Measurements from ENCODE around the gene NQO1.

DNA sequence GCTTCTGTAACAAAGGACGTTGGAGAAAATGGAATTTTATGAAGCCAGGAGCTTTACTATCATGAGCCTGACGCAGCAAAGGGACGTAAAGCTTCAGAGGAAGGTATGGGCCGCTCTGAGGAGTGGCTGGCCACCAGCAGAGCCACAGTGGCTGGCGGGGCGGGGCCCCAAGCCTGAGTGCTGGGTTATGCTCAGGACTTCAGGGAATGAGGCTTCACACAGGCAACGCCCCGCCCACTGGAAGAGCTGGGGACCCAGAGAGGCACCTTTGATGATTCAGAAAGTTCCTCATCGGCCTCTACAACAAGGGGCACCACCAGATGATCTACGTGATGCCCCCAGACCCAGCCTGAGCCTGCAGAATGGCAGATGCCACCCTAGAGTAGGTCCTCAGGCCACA, 19.6 kb upstream of the NQO1 start:
- TF ChIP-seq ZNF484 (CRISPR knock-in tag; IDR thresholded peaks at IDR 0.05; ENCODE audit: borderline replicate concordance, low read depth): no peak
- 0 out of 2 replicates have a peak, but pooled peaks have one; percentile 13 for TF ChIP-seq GABPB1 (CRISPR knock-in tag; IDR thresholded peaks at IDR 0.05)
- TF ChIP-seq, protein P1, sequence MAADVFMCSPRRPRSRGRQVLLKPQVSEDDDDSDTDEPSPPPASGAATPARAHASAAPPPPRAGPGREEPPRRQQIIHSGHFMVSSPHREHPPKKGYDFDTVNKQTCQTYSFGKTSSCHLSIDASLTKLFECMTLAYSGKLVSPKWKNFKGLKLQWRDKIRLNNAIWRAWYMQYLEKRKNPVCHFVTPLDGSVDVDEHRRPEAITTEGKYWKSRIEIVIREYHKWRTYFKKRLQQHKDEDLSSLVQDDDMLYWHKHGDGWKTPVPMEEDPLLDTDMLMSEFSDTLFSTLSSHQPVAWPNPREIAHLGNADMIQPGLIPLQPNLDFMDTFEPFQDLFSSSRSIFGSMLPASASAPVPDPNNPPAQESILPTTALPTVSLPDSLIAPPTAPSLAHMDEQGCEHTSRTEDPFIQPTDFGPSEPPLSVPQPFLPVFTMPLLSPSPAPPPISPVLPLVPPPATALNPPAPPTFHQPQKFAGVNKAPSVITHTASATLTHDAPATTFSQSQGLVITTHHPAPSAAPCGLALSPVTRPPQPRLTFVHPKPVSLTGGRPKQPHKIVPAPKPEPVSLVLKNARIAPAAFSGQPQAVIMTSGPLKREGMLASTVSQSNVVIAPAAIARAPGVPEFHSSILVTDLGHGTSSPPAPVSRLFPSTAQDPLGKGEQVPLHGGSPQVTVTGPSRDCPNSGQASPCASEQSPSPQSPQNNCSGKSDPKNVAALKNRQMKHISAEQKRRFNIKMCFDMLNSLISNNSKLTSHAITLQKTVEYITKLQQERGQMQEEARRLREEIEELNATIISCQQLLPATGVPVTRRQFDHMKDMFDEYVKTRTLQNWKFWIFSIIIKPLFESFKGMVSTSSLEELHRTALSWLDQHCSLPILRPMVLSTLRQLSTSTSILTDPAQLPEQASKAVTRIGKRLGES (CRISPR knock-in tag; IDR thresholded peaks at IDR 0.05; ENCODE audit: borderline replicate concordance): no peak
- no peak for TF ChIP-seq YY1 (IDR thresholded peaks at IDR 0.05; ENCODE audit: insufficient read depth, insufficient replicate concordance, low read depth, low read length)
- no peak for TF ChIP-seq CBX2 (IDR thresholded peaks at IDR 0.05; ENCODE audit: low read depth, low read length)
- no peak for TF ChIP-seq CBX2 (CRISPR knock-in tag; IDR thresholded peaks at IDR 0.05; ENCODE audit: low read depth)
- TF ChIP-seq SMAD1 (CRISPR knock-in tag; IDR thresholded peaks at IDR 0.05; ENCODE audit: borderline replicate concordance, low read depth): no peak
- no peak for TF ChIP-seq ZNF296 (CRISPR knock-in tag; conservative IDR thresholded peaks at IDR 0.05)
- no peak for TF ChIP-seq ZFP62 (CRISPR knock-in tag; IDR thresholded peaks at IDR 0.05)

All from HepG2 (cell line).